Suprapubic skin (tissue), 4 donors: ENCODE results near the gene PUS7.

Experiments
- CTCF ChIP-seq, 2 donors: fragments of 200-600 bp in 1 of 2; fragments of 450-650 bp in 1 of 2; sonication (generic) in 1 of 2; IDR thresholded peaks; one replicate each; pipeline ENCODE4 v1.5.1; 2016 to 2019; ENCODE audit warnings: antibody characterized with exemption in 2 of 2, mild to moderate bottlenecking in 1 of 2, moderate library complexity in 1 of 2
- EP300 ChIP-seq: sonication (generic); formaldehyde crosslinking; IDR thresholded peaks from one replicate; pipeline ENCODE4 v1.6.1; 2017; ENCODE audit warnings: antibody characterized with exemption
- POLR2A ChIP-seq, 2 donors: fragments of 450-650 bp; IDR thresholded peaks; one replicate each; pipeline ENCODE4 v1.6.1; 2017; ENCODE audit warnings: antibody characterized with exemption in 2 of 2, mild to moderate bottlenecking in 2 of 2, moderate library complexity in 2 of 2
- POLR2AphosphoS5 ChIP-seq, 3 donors: sonication (generic); formaldehyde crosslinking; IDR thresholded peaks; one replicate each; pipeline ENCODE4 v1.6.1; 2017; ENCODE audit warnings: antibody characterized with exemption in 3 of 3

- no peak for TF ChIP-seq CTCF (IDR thresholded peaks at IDR 0.05)
- no peak for TF ChIP-seq POLR2A (IDR thresholded peaks at IDR 0.05)
- TF ChIP-seq EP300 = no peak
- TF ChIP-seq POLR2AphosphoS5 (IDR thresholded peaks at IDR 0.05) = no peak
These were observed 28.7 kb downstream of the PUS7 start for GRCh38 chr7:105493196-105493922.
